ENCODE measurements around the gene NUTM1.

GRCh38 chr15:34370129-34370528 lies 27.0 kb downstream of the NUTM1 start:
- TF ChIP-seq CTCF (IDR thresholded peaks at IDR 0.05) (no peak), POLR2AphosphoS5 (IDR thresholded peaks at IDR 0.05) (no peak), POLR2A (IDR thresholded peaks at IDR 0.05) (no peak), EP300 (IDR thresholded peaks at IDR 0.05; ENCODE audit: low read depth) (no peak)
